MM.1S (cell line): ENCODE measurements around the gene UBASH3A.

ENCODE experiments used
- DNase-seq: peaks from one replicate; pipeline ENCODE4 v3.0.0-alpha.2; 2015
- H2AFZ ChIP-seq: fragments of 300-600 bp; sonication (generic); 2 replicates; pipeline ENCODE4 v1.6.0; 2016; ENCODE audit warnings: antibody characterized with exemption, low read length
- H3F3A ChIP-seq: fragments of 300-600 bp; sonication (generic); 2 replicates; pipeline ENCODE4 v1.6.1; 2016; ENCODE audit warnings: mild to moderate bottlenecking, antibody characterized with exemption, low read length, moderate library complexity, mixed read lengths; ENCODE audit not compliant: insufficient read depth
- H3K27ac ChIP-seq: fragments of 300-600 bp; sonication (generic); 2 replicates; pipeline ENCODE4 v1.5.1; 2016; ENCODE audit warnings: mild to moderate bottlenecking, low read length
- H3K27me3 ChIP-seq: fragments of 300-600 bp; sonication (generic); replicated peaks from 2 replicates; pipeline ENCODE4 v1.6.0; 2016; ENCODE audit warnings: low read length; ENCODE audit not compliant: insufficient read depth
- H3K36me3 ChIP-seq: fragments of 300-600 bp; sonication (generic); replicated peaks from 2 replicates; pipeline ENCODE4 v1.6.1; 2016; ENCODE audit warnings: mild to moderate bottlenecking, low read length, mixed read lengths; ENCODE audit not compliant: insufficient read depth
- H3K4me1 ChIP-seq: fragments of 300-600 bp; sonication (generic); 2 replicates; pipeline ENCODE4 v1.6.1; 2016; ENCODE audit warnings: low read length, mixed read lengths
- H3K4me2 ChIP-seq: fragments of 300-600 bp; sonication (generic); 2 replicates; pipeline ENCODE4 v1.6.0; 2016; ENCODE audit warnings: low read depth, low read length
- H3K4me3 ChIP-seq: fragments of 300-600 bp; sonication (generic); 2 replicates; pipeline ENCODE4 v1.5.1; 2016; ENCODE audit warnings: low read length, mixed read lengths
- H3K79me2 ChIP-seq: fragments of 300-600 bp; sonication (generic); 2 replicates; pipeline ENCODE4 v1.6.1; 2016; ENCODE audit warnings: mixed run types, low read length, mixed read lengths
- H3K9ac ChIP-seq: fragments of 300-600 bp; sonication (generic); 2 replicates; pipeline ENCODE4 v1.6.1; 2016; ENCODE audit warnings: low read length, mixed read lengths
- H3K9me2 ChIP-seq: fragments of 300-600 bp; sonication (generic); replicated peaks from 2 replicates; pipeline ENCODE4 v1.6.1; 2016; ENCODE audit warnings: mild to moderate bottlenecking, low read length, mixed read lengths; ENCODE audit not compliant: insufficient read depth
- H3K9me3 ChIP-seq: fragments of 300-600 bp; sonication (generic); replicated peaks from 2 replicates; pipeline ENCODE4 v1.6.1; 2016; ENCODE audit warnings: mild to moderate bottlenecking, low read length, mixed read lengths; ENCODE audit not compliant: insufficient read depth
- H4K20me1 ChIP-seq: fragments of 300-600 bp; sonication (generic); 2 replicates; pipeline ENCODE4 v1.6.1; 2016; ENCODE audit warnings: mild to moderate bottlenecking, low read length, moderate library complexity, mixed read lengths; ENCODE audit not compliant: insufficient read depth
- CTCF ChIP-seq: fragments of 300-600 bp; sonication (generic); IDR thresholded peaks from 2 replicates; pipeline ENCODE4 v1.5.1; 2016; ENCODE audit warnings: antibody characterized with exemption, low read length, mixed read lengths
- EZH2 ChIP-seq: fragments of 300-600 bp; sonication (generic); optimal IDR thresholded peaks from 2 replicates; pipeline ENCODE3; 2017; ENCODE audit warnings: low read depth, mild to moderate bottlenecking, antibody characterized with exemption, low read length, mixed read lengths
- EZH2phosphoT487 ChIP-seq: fragments of 300-600 bp; sonication (generic); IDR thresholded peaks from 2 replicates; pipeline ENCODE4 v1.6.1; 2018; ENCODE audit warnings: antibody characterized with exemption, low read length

The UBASH3A gene

GRCh38 chr21:42451941-42452340 lies 48.2 kb downstream of the UBASH3A start:
- no peak for TF ChIP-seq EZH2
- H3K9me3 ChIP-seq, result no peaks in the 10 kb centered on the region
- H3K27ac ChIP-seq, result no peak overlapping the region
- H3K4me3 ChIP-seq, result no peak overlapping the region
- no peaks in the 10 kb centered on the region for H3K79me2 ChIP-seq
- H3K9ac ChIP-seq, result no peak overlapping the region
- H3K27me3 ChIP-seq, result peaks cover 71% of the 10 kb centered on the region
- H3K36me3 ChIP-seq, result no peaks in the 10 kb centered on the region
- no peaks in the 10 kb centered on the region for H4K20me1 ChIP-seq
- H3F3A ChIP-seq, result no peaks in the 10 kb centered on the region
- H3K4me2 ChIP-seq, result no peak overlapping the region
- H3K4me1 ChIP-seq, result no peaks in the 10 kb centered on the region
- no peaks in the 10 kb centered on the region for H3K9me2 ChIP-seq
- no peak overlapping the region for H2AFZ ChIP-seq
- no peak for DNase-seq

GRCh38 chr21:42452401-42453223 lies 48.9 kb downstream of the UBASH3A start:
- no peaks in the 10 kb centered on the region for H3F3A ChIP-seq
- no peak for DNase-seq
- no peak overlapping the region for H2AFZ ChIP-seq
- no peak overlapping the region for H3K4me3 ChIP-seq
- H3K9me2 ChIP-seq, result no peaks in the 10 kb centered on the region
- no peak overlapping the region for H3K9ac ChIP-seq
- H3K4me2 ChIP-seq, result no peak overlapping the region
- no peaks in the 10 kb centered on the region for H3K79me2 ChIP-seq
- peaks cover 64% of the 10 kb centered on the region for H3K27me3 ChIP-seq
- no peaks in the 10 kb centered on the region for H4K20me1 ChIP-seq
- TF ChIP-seq CTCF, result no peak
- no peak for TF ChIP-seq EZH2phosphoT487
- TF ChIP-seq EZH2, result no peak
- H3K36me3 ChIP-seq, result no peaks in the 10 kb centered on the region
- no peaks in the 10 kb centered on the region for H3K9me3 ChIP-seq
- no peak overlapping the region for H3K27ac ChIP-seq
- H3K4me1 ChIP-seq, result no peaks in the 10 kb centered on the region

- Histone ChIP-seq H3K9me3 (no peaks in the 10 kb centered on the region), H2AFZ (no peak overlapping the region), H3K79me2 (no peaks in the 10 kb centered on the region), H4K20me1 (no peaks in the 10 kb centered on the region), H3K4me2 (no peak overlapping the region), H3K9ac (no peak overlapping the region), H3F3A (no peaks in the 10 kb centered on the region), H3K4me1 (no peaks in the 10 kb centered on the region), H3K9me2 (no peaks in the 10 kb centered on the region), H3K4me3 (no peak overlapping the region), H3K36me3 (no peaks in the 10 kb centered on the region), H3K27me3 (peaks cover 56% of the 10 kb centered on the region), H3K27ac (no peak overlapping the region)
- TF ChIP-seq CTCF (no peak), EZH2phosphoT487 (no peak), EZH2 (no peak)
- DNase-seq, result no peak
These were observed 49.7 kb downstream of the UBASH3A start for GRCh38 chr21:42453224-42453985.
